ENCODE data around the gene MCRIP2. TPM values are rescaled to one million over a fixed set of nuclear protein-coding genes. Genes with fewer than 3 reads are reported as not detected.

Gene MCRIP2
- total RNA-seq, 1 donor from 2014 or later, result 20.9 TPM

GRCh38 chr16:660459-661183 is 19.0 kb downstream of the MCRIP2 start:
- Histone ChIP-seq H3K79me2 (ENCODE audit: insufficient read depth, low read length) (no peaks in the 10 kb centered on the region), H3K27ac (ENCODE audit: low read depth, low read length) (no peak overlapping the region), H4K20me1 (ENCODE audit: insufficient read depth, low read length) (no peaks in the 10 kb centered on the region), H3K36me3 (ENCODE audit: insufficient read depth, low read length) (no peaks in the 10 kb centered on the region), H3K9me3 (ENCODE audit: insufficient read depth, low read depth, low read length) (no peaks in the 10 kb centered on the region), H3K4me3 (ENCODE audit: insufficient read depth, low read depth, low read length) (no peak overlapping the region), H3K4me2 (ENCODE audit: low read length) (peak overlapping the region; percentile 44), H3K27me3 (ENCODE audit: insufficient read depth, low read length) (no peaks in the 10 kb centered on the region), H2AFZ (ENCODE audit: low read depth, low read length) (peak overlapping the region; percentile 47), H3K9ac (ENCODE audit: low read length) (no peak overlapping the region), H3K4me1 (ENCODE audit: insufficient read depth, low read length) (no peaks in the 10 kb centered on the region)
- FAIRE-seq, result no peak
- peak; percentile 2 for TF ChIP-seq CTCF (IDR thresholded peaks at IDR 0.05; ENCODE audit: insufficient read depth, low read depth, low read length)
- no peak for TF ChIP-seq EZH2 (IDR thresholded peaks at IDR 0.05; ENCODE audit: insufficient read depth, low read length)
- peaks cover 2% of the 10 kb centered on the region for H3K36me3 Mint-ChIP-seq (ENCODE audit: low read depth, unreplicated experiment)
- peak; percentile 32 for DNase-seq (ENCODE audit: low read depth)
- no peaks in the 10 kb centered on the region for H3K4me1 Mint-ChIP-seq (ENCODE audit: low read depth, unreplicated experiment)
- no peaks in the 10 kb centered on the region for H3K27me3 Mint-ChIP-seq (ENCODE audit: low read depth, unreplicated experiment)
- H3K9me3 Mint-ChIP-seq (ENCODE audit: unreplicated experiment), result no peaks in the 10 kb centered on the region
- no peak overlapping the region for H3K27ac Mint-ChIP-seq (ENCODE audit: unreplicated experiment)
- no peak overlapping the region for H3K4me3 Mint-ChIP-seq (ENCODE audit: unreplicated experiment)

GRCh38 chr16:661184-661821 is 19.7 kb downstream of the MCRIP2 start:
- Histone ChIP-seq H3K27ac (ENCODE audit: low read depth, low read length) (no peak overlapping the region), H4K20me1 (ENCODE audit: insufficient read depth, low read length) (no peaks in the 10 kb centered on the region), H3K4me1 (ENCODE audit: insufficient read depth, low read length) (no peaks in the 10 kb centered on the region), H3K27me3 (ENCODE audit: insufficient read depth, low read length) (no peaks in the 10 kb centered on the region), H3K4me2 (ENCODE audit: low read length) (no peak overlapping the region), H3K9me3 (ENCODE audit: insufficient read depth, low read depth, low read length) (no peaks in the 10 kb centered on the region), H3K36me3 (ENCODE audit: insufficient read depth, low read length) (no peaks in the 10 kb centered on the region), H3K4me3 (ENCODE audit: insufficient read depth, low read depth, low read length) (no peak overlapping the region), H3K9ac (ENCODE audit: low read length) (no peak overlapping the region), H2AFZ (ENCODE audit: low read depth, low read length) (no peak overlapping the region), H3K79me2 (ENCODE audit: insufficient read depth, low read length) (no peaks in the 10 kb centered on the region)
- no peaks in the 10 kb centered on the region for H3K9me3 Mint-ChIP-seq (ENCODE audit: unreplicated experiment)
- TF ChIP-seq EZH2 (IDR thresholded peaks at IDR 0.05; ENCODE audit: insufficient read depth, low read length), result no peak
- no peak for TF ChIP-seq CTCF (IDR thresholded peaks at IDR 0.05; ENCODE audit: insufficient read depth, low read depth, low read length)
- H3K27ac Mint-ChIP-seq (ENCODE audit: unreplicated experiment), result no peak overlapping the region
- FAIRE-seq, result no peak
- H3K36me3 Mint-ChIP-seq (ENCODE audit: low read depth, unreplicated experiment), result peaks cover 2% of the 10 kb centered on the region
- no peak for DNase-seq (ENCODE audit: low read depth)
- no peaks in the 10 kb centered on the region for H3K4me1 Mint-ChIP-seq (ENCODE audit: low read depth, unreplicated experiment)
- H3K4me3 Mint-ChIP-seq (ENCODE audit: unreplicated experiment), result peak overlapping the region; percentile 5
- no peaks in the 10 kb centered on the region for H3K27me3 Mint-ChIP-seq (ENCODE audit: low read depth, unreplicated experiment)

- H3K4me1 ChIP-seq (ENCODE audit: insufficient read depth, low read length), result no peaks in the 10 kb centered on the region
- H3K27me3 ChIP-seq (ENCODE audit: insufficient read depth, low read length), result no peaks in the 10 kb centered on the region
- H3K4me2 ChIP-seq (ENCODE audit: low read length), result no peak overlapping the region
- no peaks in the 10 kb centered on the region for H3K9me3 ChIP-seq (ENCODE audit: insufficient read depth, low read depth, low read length)
- peaks cover 2% of the 10 kb centered on the region for H3K36me3 Mint-ChIP-seq (ENCODE audit: low read depth, unreplicated experiment)
- no peak overlapping the region for H3K27ac Mint-ChIP-seq (ENCODE audit: unreplicated experiment)
- FAIRE-seq (no peak), DNase-seq (ENCODE audit: low read depth) (no peak)
- no peaks in the 10 kb centered on the region for H3K4me1 Mint-ChIP-seq (ENCODE audit: low read depth, unreplicated experiment)
- no peaks in the 10 kb centered on the region for H3K36me3 ChIP-seq (ENCODE audit: insufficient read depth, low read length)
- no peaks in the 10 kb centered on the region for H3K27me3 Mint-ChIP-seq (ENCODE audit: low read depth, unreplicated experiment)
- H2AFZ ChIP-seq (ENCODE audit: low read depth, low read length), result no peak overlapping the region
- TF ChIP-seq CTCF (IDR thresholded peaks at IDR 0.05; ENCODE audit: insufficient read depth, low read depth, low read length) (no peak), EZH2 (IDR thresholded peaks at IDR 0.05; ENCODE audit: insufficient read depth, low read length) (no peak)
- no peaks in the 10 kb centered on the region for H3K9me3 Mint-ChIP-seq (ENCODE audit: unreplicated experiment)
- H3K4me3 Mint-ChIP-seq (ENCODE audit: unreplicated experiment), result no peak overlapping the region
- no peak overlapping the region for H3K27ac ChIP-seq (ENCODE audit: low read depth, low read length)
- H3K79me2 ChIP-seq (ENCODE audit: insufficient read depth, low read length), result no peaks in the 10 kb centered on the region
- no peaks in the 10 kb centered on the region for H4K20me1 ChIP-seq (ENCODE audit: insufficient read depth, low read length)
- H3K4me3 ChIP-seq (ENCODE audit: insufficient read depth, low read depth, low read length), result no peak overlapping the region
- H3K9ac ChIP-seq (ENCODE audit: low read length), result no peak overlapping the region
These were observed 20.5 kb downstream of the MCRIP2 start for GRCh38 chr16:662095-662494.

Measured in astrocyte (in vitro differentiated cells and primary cell).